HG02571 (cell line): ENCODE results near the gene LYZL1.
A peak's percentile ranks its signal among the peaks of the same experiment; 100 is the strongest.
"Not testable (repeated sequence)": the region's sequence is repeated elsewhere in the genome, so short reads cannot be mapped to it uniquely, and the experiment has no call there.

Source experiments
- ATAC-seq: cut with Tn5 transposase; IDR thresholded peaks from one replicate; pipeline ENCODE4 v1.9.1; 2021; ENCODE audit warnings: mild to moderate bottlenecking, moderate library complexity; ENCODE audit not compliant: unreplicated experiment

LYZL1 gene

GRCh38 chr10:29259498-29259897 lies 29.4 kb upstream of the LYZL1 start:
- ATAC-seq: no peak

- ATAC-seq: no peak
Measured at GRCh38 chr10:29263506-29263905, 25.4 kb upstream of the LYZL1 start.

GRCh38 chr10:29265210-29265768 lies 23.6 kb upstream of the LYZL1 start:
- no peak for ATAC-seq

- no peak for ATAC-seq
Measured at GRCh38 chr10:29266641-29267040, 22.2 kb upstream of the LYZL1 start.

- no peak for ATAC-seq
Measured at GRCh38 chr10:29268011-29268410, 20.9 kb upstream of the LYZL1 start.

GRCh38 chr10:29269486-29269885 lies 19.4 kb upstream of the LYZL1 start:
- ATAC-seq: no peak

GRCh38 chr10:29270883-29271282 lies 18.0 kb upstream of the LYZL1 start:
- no peak for ATAC-seq

- ATAC-seq: no peak
Measured at GRCh38 chr10:29271877-29272276, 17.0 kb upstream of the LYZL1 start.

GRCh38 chr10:29273478-29273877 lies 15.4 kb upstream of the LYZL1 start:
- ATAC-seq: no peak

- ATAC-seq: no peak
Measured at GRCh38 chr10:29276251-29276850, 12.5 kb upstream of the LYZL1 start.

- ATAC-seq: no peak
Measured at GRCh38 chr10:29277296-29277695, 11.6 kb upstream of the LYZL1 start.

GRCh38 chr10:29279779-29280487 lies 8.9 kb upstream of the LYZL1 start:
- no peak for ATAC-seq

GRCh38 chr10:29280488-29280840 lies 8.4 kb upstream of the LYZL1 start:
- ATAC-seq: no peak

- peak; percentile 96 for ATAC-seq
Measured at GRCh38 chr10:29285624-29286051, 3.2 kb upstream of the LYZL1 start.

GRCh38 chr10:29287635-29288034 lies 1.2 kb upstream of the LYZL1 start:
- ATAC-seq: no peak

- ATAC-seq: not testable (repeated sequence)
Measured at GRCh38 chr10:29291561-29291960, 2.7 kb downstream of the LYZL1 start.

GRCh38 chr10:29292406-29292805 lies 3.5 kb downstream of the LYZL1 start:
- not testable (repeated sequence) for ATAC-seq

- ATAC-seq: no peak
Measured at GRCh38 chr10:29295813-29296212, 6.9 kb downstream of the LYZL1 start.

GRCh38 chr10:29297678-29298077 lies 8.8 kb downstream of the LYZL1 start:
- no peak for ATAC-seq

- no peak for ATAC-seq
Measured at GRCh38 chr10:29301359-29301910, 12.6 kb downstream of the LYZL1 start.

GRCh38 chr10:29302499-29302898 lies 13.6 kb downstream of the LYZL1 start:
- ATAC-seq: no peak
